ENCODE measurements around the gene NREP. TPM values are rescaled to one million over a fixed set of nuclear protein-coding genes. Genes with fewer than 3 reads are reported as not detected.
A peak's percentile ranks its signal among the peaks of the same experiment; 100 is the strongest.

The NREP gene
- total RNA-seq, 1 experiment from 2014 or later: 163 TPM

DNA sequence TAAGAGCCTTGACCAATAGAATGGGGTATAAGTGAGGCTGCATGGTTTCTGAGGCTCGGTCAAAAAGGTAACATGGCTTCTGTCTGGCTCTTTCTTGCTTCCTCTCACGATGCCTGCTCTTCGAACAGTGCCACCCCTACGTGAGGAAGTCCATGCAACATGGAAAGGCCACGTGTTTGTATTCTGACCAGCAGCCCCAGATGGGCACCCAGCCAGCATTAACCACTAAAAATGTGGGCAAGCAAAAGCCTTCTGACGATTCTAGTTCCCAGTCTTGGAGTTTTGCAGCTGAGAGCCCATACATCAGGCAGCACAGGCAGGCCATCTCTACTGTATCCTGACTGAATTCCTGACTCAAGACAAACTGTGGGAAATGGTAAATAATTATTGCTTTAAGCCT, 24.2 kb upstream of the NREP start:
- H3K14ac ChIP-seq (ENCODE audit: insufficient read depth, low read length): no peak overlapping the region
- no peak overlapping the region for H2BK12ac ChIP-seq (ENCODE audit: insufficient read length, low read depth, low read length)
- H2BK20ac ChIP-seq (ENCODE audit: low read depth, low read length, poor library complexity, severe bottlenecking): no peak overlapping the region
- Mint-ChIP-seq H3K4me1 (peaks cover 12 to 19% of the 10 kb centered on the region in 2 experiments), H3K4me3 (no peak overlapping the region), H3K9me3 (no peaks in the 10 kb centered on the region), H3K27ac (no peak overlapping the region), H3K27me3 (ENCODE audit: low read depth) (no peaks in the 10 kb centered on the region; the same call in 1 of the 2 replicates), H3K36me3 (ENCODE audit: insufficient read depth in 1 of 3, low read depth in 3 of 3) (no peaks in the 10 kb centered on the region)
- H3K4ac ChIP-seq (ENCODE audit: low read depth, low read length): no peak overlapping the region
- peak overlapping the region; percentile 26 for H2AFZ ChIP-seq (ENCODE audit: low read length)
- no peak for DNase-seq
- TF ChIP-seq, protein P1, sequence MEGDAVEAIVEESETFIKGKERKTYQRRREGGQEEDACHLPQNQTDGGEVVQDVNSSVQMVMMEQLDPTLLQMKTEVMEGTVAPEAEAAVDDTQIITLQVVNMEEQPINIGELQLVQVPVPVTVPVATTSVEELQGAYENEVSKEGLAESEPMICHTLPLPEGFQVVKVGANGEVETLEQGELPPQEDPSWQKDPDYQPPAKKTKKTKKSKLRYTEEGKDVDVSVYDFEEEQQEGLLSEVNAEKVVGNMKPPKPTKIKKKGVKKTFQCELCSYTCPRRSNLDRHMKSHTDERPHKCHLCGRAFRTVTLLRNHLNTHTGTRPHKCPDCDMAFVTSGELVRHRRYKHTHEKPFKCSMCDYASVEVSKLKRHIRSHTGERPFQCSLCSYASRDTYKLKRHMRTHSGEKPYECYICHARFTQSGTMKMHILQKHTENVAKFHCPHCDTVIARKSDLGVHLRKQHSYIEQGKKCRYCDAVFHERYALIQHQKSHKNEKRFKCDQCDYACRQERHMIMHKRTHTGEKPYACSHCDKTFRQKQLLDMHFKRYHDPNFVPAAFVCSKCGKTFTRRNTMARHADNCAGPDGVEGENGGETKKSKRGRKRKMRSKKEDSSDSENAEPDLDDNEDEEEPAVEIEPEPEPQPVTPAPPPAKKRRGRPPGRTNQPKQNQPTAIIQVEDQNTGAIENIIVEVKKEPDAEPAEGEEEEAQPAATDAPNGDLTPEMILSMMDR (conservative IDR thresholded peaks at IDR 0.05): no peak
- no peak overlapping the region for H3K23ac ChIP-seq (ENCODE audit: insufficient read length, low read depth, low read length)
- no peak overlapping the region for H3T11ph ChIP-seq (ENCODE audit: low read length)
- H4K5ac ChIP-seq (ENCODE audit: insufficient read length, low read depth, low read length): no peak overlapping the region
- H3K79me2 ChIP-seq (ENCODE audit: insufficient read depth, low read length): no peaks in the 10 kb centered on the region
- H3K27me3 ChIP-seq (ENCODE audit: insufficient read depth, low read length): no peaks in the 10 kb centered on the region
- H2BK5ac ChIP-seq (ENCODE audit: insufficient read length, low read length): no peak overlapping the region
- H3K23me2 ChIP-seq (ENCODE audit: insufficient read length, low read depth, low read length, poor library complexity, severe bottlenecking): no peaks in the 10 kb centered on the region
- H3K9me3 ChIP-seq (ENCODE audit: control insufficient read depth, low read depth, low read length): no peaks in the 10 kb centered on the region
- H2BK15ac ChIP-seq (ENCODE audit: low read depth, low read length): no peak overlapping the region
- H2AK5ac ChIP-seq (ENCODE audit: insufficient read length, low read length): no peak overlapping the region
- H3K79me1 ChIP-seq (ENCODE audit: insufficient read depth, low read depth, low read length, poor library complexity, severe bottlenecking): no peaks in the 10 kb centered on the region
- H3K18ac ChIP-seq (ENCODE audit: insufficient read length, low read depth, low read length): no peak overlapping the region
- H4K8ac ChIP-seq (replicated peaks; ENCODE audit: insufficient read length, low read depth, low read length): no peak overlapping the region
- WGBS (ENCODE audit: extremely low coverage, insufficient read length, low lambda C conversion rate): no CpG with 5 or more reads among the region's 6 CpGs
- peaks cover 2% of the 10 kb centered on the region; the same call in 1 of the 2 replicates for H3K4me1 ChIP-seq (ENCODE audit: insufficient read depth, low read length)
- no peak overlapping the region for H3K56ac ChIP-seq (ENCODE audit: insufficient read length, low read depth, low read length)
- H4K20me1 ChIP-seq (ENCODE audit: control insufficient read depth, insufficient read depth, insufficient read length): no peaks in the 10 kb centered on the region
- no peak overlapping the region for H2BK120ac ChIP-seq (ENCODE audit: low read depth, low read length, poor library complexity, severe bottlenecking)
- H4K91ac ChIP-seq (ENCODE audit: insufficient read length, low read depth, low read length): no peak overlapping the region
- no peak overlapping the region for H3K9ac ChIP-seq (ENCODE audit: extremely low read depth, insufficient read length, low read length)
- H3K4me2 ChIP-seq (ENCODE audit: insufficient read depth, insufficient read length, low read length): no peak overlapping the region
- H3K27ac ChIP-seq (ENCODE audit: insufficient read length, low read depth, low read length): no peak overlapping the region
